Embryonic facial prominence (tissue), 1 donor: ENCODE data around the gene GMPR.
A peak's percentile ranks its signal among the peaks of the same experiment; 100 is the strongest.

Source experiments
- DNase-seq: peaks from one replicate; pipeline ENCODE4 v3.0.0-alpha.2; 2016; ENCODE audit errors: extremely low spot score

Gene GMPR

DNA sequence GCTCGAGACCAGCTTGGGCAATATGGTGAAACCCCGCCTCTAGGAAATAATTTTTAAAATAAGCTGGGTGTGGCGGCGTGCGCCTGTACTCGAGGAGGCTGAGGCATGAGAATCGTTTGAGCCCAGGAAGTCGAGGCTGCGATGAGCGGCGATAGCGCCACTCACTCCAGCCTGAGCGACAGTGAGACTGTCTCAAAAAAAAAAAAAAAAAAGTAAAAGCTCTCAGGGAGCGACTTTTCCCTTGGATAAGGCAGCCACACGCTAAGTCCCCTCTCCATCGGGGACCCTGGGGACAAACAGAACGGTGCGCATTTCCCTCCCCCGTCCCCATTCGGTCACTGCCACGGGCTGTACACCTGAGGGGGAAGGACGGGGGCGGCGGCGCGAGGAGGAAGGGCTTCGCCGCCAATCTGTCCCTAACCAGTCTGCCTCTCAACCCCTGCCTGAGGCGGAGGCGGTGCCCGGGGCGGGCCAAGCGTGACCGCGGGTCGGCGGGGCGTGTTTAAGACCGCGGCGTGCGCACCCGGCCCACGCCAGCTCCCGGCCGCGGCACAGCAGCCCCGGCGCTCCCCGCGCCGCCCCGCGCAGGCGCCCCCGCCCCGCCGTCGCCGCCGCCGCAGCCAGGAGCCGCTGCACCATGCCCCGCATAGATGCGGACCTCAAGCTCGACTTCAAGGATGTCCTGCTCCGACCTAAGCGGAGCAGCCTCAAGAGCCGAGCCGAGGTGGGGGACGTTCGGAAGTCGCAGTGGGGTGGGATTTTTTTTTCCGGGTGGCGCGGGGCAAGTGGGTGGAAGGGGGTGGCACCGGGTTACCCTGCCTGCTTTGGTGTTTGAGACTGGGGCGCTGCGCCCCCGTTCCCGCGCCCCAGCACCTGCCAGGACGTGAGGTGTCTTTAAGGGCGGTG, at the start of gene GMPR:
Gene GMPR, plus strand, starts transcription at position 531 of the 906 bp plus-strand sequence. Its CDS starts 107 bp downstream, at position 638.
- no peak for DNase-seq

DNA sequence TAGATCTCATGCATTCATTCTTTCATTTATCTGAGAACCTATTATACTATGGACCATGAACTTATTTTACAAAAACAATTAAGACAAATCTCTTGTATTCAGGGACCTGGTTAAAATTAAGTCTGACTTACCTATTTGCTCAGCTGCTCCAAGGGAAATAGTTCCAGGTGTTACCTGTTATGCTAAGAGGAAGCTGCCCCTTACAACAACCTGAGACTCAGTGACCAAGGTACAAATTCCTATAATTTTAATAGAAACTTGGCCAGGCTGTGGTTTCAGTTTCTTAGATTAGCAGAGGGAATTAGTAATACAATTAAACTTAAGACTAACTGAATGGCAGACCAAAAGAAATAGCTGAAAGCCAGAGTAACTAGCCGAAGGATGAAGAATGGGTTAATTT, 48.2 kb upstream of the GMPR start:
- no peak for DNase-seq

GRCh38 chr6:16196260-16196983, 42.0 kb upstream of the GMPR start:
- no peak for DNase-seq

GRCh38 chr6:16196984-16197546, 41.3 kb upstream of the GMPR start:
- no peak for DNase-seq

GRCh38 chr6:16198061-16198705, 40.2 kb upstream of the GMPR start:
- DNase-seq = no peak

DNA sequence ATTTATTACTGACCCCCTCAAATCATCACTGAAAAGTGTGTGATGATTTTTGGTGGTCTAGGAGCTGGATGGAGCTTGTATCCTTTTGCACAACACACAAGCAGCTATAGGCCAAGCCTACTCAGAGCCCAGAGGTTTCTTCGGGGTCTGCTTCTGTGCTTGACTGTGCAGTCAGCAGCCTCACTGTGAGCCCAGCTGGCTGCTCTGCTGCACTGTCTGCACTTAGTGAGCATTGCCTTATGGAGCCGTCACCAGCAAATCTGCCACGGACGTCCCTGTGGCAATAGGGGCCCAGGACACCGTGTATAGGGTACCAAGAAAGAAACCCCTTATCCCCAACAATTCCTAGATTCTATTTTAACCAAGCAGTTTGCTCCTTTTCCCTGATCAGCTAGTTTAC, 38.6 kb upstream of the GMPR start:
- no peak for DNase-seq

GRCh38 chr6:16200321-16200883, 38.0 kb upstream of the GMPR start:
- peak; percentile 43 for DNase-seq

GRCh38 chr6:16201706-16202105, 36.7 kb upstream of the GMPR start:
- no peak for DNase-seq

GRCh38 chr6:16204653-16205376, 33.6 kb upstream of the GMPR start:
- DNase-seq = no peak

- peak; percentile 70 for DNase-seq
These were observed 32.8 kb upstream of the GMPR start for GRCh38 chr6:16205377-16206144.

- peak; percentile 82 for DNase-seq
These were observed 31.8 kb upstream of the GMPR start for GRCh38 chr6:16206595-16207037.

GRCh38 chr6:16208989-16209388, 29.4 kb upstream of the GMPR start:
- no peak for DNase-seq

DNA sequence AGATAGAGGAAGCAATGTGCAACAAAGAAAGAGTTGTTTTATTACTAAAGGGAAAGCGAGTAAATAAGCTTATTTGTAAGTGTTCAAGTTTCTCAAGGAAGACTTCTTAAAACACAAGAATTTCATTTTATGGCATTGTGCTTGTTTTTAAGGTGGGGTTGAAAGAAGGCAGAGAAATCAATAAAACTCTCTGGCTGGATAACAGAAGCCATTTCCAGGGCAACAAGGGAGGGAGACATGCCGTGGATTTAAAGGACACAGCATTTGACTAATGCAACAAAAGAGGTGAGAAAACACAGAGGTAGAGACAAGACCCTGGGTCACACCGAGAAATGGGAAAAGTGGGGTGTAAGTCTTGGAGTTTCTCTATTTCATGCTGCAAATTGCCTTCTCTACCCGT, 28.8 kb upstream of the GMPR start:
- no peak for DNase-seq

DNA sequence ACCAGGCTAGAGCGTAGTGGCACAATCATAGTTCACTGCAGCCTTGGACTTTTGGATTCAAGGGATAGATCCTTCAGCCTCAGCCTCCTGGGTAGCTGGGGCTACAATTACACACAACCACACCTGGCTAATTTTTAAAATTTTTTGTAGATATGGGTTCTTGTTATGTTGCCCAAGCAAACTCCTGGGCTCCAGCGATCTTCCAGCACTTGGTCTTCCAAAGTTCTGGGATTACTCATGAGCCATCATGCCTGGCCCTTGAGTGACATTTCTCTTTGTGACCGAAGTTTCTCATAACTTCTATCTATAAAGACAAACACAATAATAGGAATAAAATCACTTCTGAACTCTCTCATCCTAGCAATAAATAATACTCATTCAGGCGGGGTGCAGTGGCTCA, 26.1 kb upstream of the GMPR start:
- no peak for DNase-seq

GRCh38 chr6:16216501-16217155, 21.8 kb upstream of the GMPR start:
- DNase-seq = no peak

GRCh38 chr6:16217156-16217721, 21.1 kb upstream of the GMPR start:
- DNase-seq = no peak

- no peak for DNase-seq
These were observed 15.6 kb upstream of the GMPR start for GRCh38 chr6:16222826-16223225.

GRCh38 chr6:16223362-16223761, 15.0 kb upstream of the GMPR start:
- DNase-seq = no peak

GRCh38 chr6:16224409-16224808, 14.0 kb upstream of the GMPR start:
- DNase-seq = no peak
